HG02852 (cell line): ENCODE measurements around the gene EDA2R.

Source experiments
- ATAC-seq: cut with Tn5 transposase; IDR thresholded peaks from one replicate; pipeline ENCODE4 v1.9.1; 2021; ENCODE audit warnings: mild to moderate bottlenecking, moderate library complexity; ENCODE audit not compliant: unreplicated experiment

Gene EDA2R

DNA sequence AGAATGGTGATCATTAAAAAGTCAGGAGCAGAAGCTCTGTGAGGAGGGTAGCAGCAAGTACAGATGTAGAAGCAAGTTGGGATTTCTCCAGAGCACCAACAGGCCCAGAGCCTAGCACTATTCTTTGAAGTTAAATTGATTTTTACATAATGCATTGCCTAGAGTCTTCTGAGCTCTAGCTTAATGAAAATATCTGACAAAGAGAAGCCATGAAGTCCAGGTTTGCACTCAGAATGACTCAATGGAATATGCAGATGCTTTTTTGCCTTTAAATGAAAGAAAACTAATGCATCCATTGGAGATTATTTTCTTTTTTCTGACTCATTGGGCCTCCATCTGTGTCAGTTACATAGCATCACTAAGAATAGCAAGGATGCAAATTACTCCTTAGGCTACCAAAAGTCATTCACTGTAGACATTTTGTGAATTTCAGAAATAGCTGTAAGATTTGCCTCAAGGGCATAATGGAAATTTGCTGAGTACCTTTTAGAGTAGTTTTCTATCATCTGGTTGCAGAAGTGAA is 91.0 kb downstream of the EDA2R start:
- ATAC-seq: no peak
